Smooth muscle cell (in vitro differentiated cells): Measurements from ENCODE around the gene DRP2. TPM values are rescaled to one million over a fixed set of nuclear protein-coding genes. Genes with fewer than 3 reads are reported as not detected.

ENCODE experiments used
- DNase-seq: peaks from one replicate; lab custom pipeline; 2025; ENCODE audit not compliant: unreplicated experiment; lab: John Stamatoyannopoulos, UW
- H2AFZ ChIP-seq: fragments of 200-600 bp; sonication (generic); 2 replicates; pipeline ENCODE4 v1.6.0; 2016; ENCODE audit warnings: antibody characterized with exemption, low read depth, mild to moderate bottlenecking
- H3F3A ChIP-seq: fragments of 200-600 bp; sonication (generic); 2 replicates; pipeline ENCODE4 v1.6.0; 2017; ENCODE audit warnings: antibody characterized with exemption, low read depth
- H3K27ac ChIP-seq: fragments of 200-600 bp; sonication (generic); 2 replicates; pipeline ENCODE4 v1.5.1; 2016; ENCODE audit warnings: low read depth, mild to moderate bottlenecking
- H3K27me3 ChIP-seq: fragments of 200-600 bp; sonication (generic); 2 replicates; pipeline ENCODE4 v1.6.1; 2016; ENCODE audit warnings: low read depth, mild to moderate bottlenecking
- H3K36me3 ChIP-seq: fragments of 200-600 bp; sonication (generic); 2 replicates; pipeline ENCODE4 v1.5.1; 2016; ENCODE audit warnings: low read depth
- H3K4me1 ChIP-seq: fragments of 200-600 bp; sonication (generic); 2 replicates; pipeline ENCODE4 v1.5.1; 2016; ENCODE audit warnings: low read depth
- H3K4me2 ChIP-seq: fragments of 200-600 bp; sonication (generic); 2 replicates; pipeline ENCODE4 v1.6.0; 2016; ENCODE audit warnings: mild to moderate bottlenecking
- H3K4me3 ChIP-seq: fragments of 200-600 bp; sonication (generic); 2 replicates; pipeline ENCODE4 v1.5.1; 2016; ENCODE audit warnings: mild to moderate bottlenecking
- H3K79me2 ChIP-seq: fragments of 200-600 bp; sonication (generic); 2 replicates; pipeline ENCODE4 v1.6.0; 2016; ENCODE audit warnings: low read depth, mild to moderate bottlenecking
- H3K9ac ChIP-seq: fragments of 200-600 bp; sonication (generic); 2 replicates; pipeline ENCODE4 v1.6.0; 2016; ENCODE audit warnings: low read depth
- H3K9me3 ChIP-seq: fragments of 200-600 bp; sonication (generic); replicated peaks from 2 replicates; pipeline ENCODE4 v1.5.1; 2016; ENCODE audit warnings: low read depth
- H4K20me1 ChIP-seq: fragments of 200-600 bp; sonication (generic); 2 replicates; pipeline ENCODE4 v1.6.0; 2016; ENCODE audit warnings: low read depth
- WGBS: methylation state at CpG from one replicate; pipeline ENCODE4 v1.1.7; 2016; ENCODE audit warnings: low lambda C conversion rate; 5-methylcytosine and 5-hydroxymethylcytosine counted together
- polyA plus RNA-seq: library from polyadenylated mRNA; unstranded; fragments of >200 nt; fragmentation: Nextera tagmentation; extraction: Ambion mirVana; gene quantifications from 2 replicates; pipeline ENCODE4 v1.2.1, GENCODE V29; 2016
- total RNA-seq: library from RNA; depleted of rRNA; stranded (reverse); fragments of >200 nt; gene quantifications from 2 replicates; pipeline ENCODE4 v1.2.3, GENCODE V29; 2014
- TF ChIP-seq, protein P1 (sequence below): fragments of 200-600 bp; sonication (generic); IDR thresholded peaks from 2 replicates; pipeline ENCODE4 v1.5.1; 2017; ENCODE audit warnings: borderline replicate concordance, mild to moderate bottlenecking, antibody characterized with exemption; ENCODE audit not compliant: insufficient read depth, poor library complexity, severe bottlenecking

The DRP2 gene
- total and polyA plus RNA-seq, 2 experiments from 2014 or later = 6.8 to 10.8 TPM

DNA sequence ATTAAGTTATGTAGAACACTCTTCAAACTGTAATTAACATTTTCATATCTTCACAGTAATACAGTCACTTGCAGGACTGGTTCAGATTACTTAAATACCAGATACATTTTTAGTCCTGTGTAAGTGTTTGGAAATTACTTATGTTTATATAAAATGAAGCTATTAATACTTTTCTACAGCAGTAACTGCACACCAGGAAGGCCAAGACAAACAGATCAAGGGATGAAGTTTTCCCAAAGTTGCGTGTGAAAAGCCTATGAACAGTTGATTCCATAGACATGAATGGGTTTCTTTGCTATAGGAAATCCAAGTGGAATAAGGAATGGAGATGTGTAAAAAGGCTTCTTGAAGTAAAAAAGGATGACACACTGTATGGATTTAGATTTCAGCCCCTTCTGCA is 28.9 kb upstream of the DRP2 start:
- no peak overlapping the region for H3K4me3 ChIP-seq
- H3K9me3 ChIP-seq = no peaks in the 10 kb centered on the region
- DNase-seq = no peak
- H3K4me1 ChIP-seq = no peaks in the 10 kb centered on the region
- peak overlapping the region; percentile 78 for H3K4me2 ChIP-seq
- peak overlapping the region; percentile 66 for H2AFZ ChIP-seq
- no peaks in the 10 kb centered on the region for H3F3A ChIP-seq
- no peak overlapping the region for H3K27ac ChIP-seq
- H3K79me2 ChIP-seq = no peaks in the 10 kb centered on the region
- no peaks in the 10 kb centered on the region for H4K20me1 ChIP-seq
- H3K36me3 ChIP-seq = no peaks in the 10 kb centered on the region
- H3K27me3 ChIP-seq = no peaks in the 10 kb centered on the region
- no peak overlapping the region for H3K9ac ChIP-seq
- WGBS = 69% methylated on average over 1 of the region's 1 CpG
- TF ChIP-seq, protein P1, sequence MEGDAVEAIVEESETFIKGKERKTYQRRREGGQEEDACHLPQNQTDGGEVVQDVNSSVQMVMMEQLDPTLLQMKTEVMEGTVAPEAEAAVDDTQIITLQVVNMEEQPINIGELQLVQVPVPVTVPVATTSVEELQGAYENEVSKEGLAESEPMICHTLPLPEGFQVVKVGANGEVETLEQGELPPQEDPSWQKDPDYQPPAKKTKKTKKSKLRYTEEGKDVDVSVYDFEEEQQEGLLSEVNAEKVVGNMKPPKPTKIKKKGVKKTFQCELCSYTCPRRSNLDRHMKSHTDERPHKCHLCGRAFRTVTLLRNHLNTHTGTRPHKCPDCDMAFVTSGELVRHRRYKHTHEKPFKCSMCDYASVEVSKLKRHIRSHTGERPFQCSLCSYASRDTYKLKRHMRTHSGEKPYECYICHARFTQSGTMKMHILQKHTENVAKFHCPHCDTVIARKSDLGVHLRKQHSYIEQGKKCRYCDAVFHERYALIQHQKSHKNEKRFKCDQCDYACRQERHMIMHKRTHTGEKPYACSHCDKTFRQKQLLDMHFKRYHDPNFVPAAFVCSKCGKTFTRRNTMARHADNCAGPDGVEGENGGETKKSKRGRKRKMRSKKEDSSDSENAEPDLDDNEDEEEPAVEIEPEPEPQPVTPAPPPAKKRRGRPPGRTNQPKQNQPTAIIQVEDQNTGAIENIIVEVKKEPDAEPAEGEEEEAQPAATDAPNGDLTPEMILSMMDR = no peak

DNA sequence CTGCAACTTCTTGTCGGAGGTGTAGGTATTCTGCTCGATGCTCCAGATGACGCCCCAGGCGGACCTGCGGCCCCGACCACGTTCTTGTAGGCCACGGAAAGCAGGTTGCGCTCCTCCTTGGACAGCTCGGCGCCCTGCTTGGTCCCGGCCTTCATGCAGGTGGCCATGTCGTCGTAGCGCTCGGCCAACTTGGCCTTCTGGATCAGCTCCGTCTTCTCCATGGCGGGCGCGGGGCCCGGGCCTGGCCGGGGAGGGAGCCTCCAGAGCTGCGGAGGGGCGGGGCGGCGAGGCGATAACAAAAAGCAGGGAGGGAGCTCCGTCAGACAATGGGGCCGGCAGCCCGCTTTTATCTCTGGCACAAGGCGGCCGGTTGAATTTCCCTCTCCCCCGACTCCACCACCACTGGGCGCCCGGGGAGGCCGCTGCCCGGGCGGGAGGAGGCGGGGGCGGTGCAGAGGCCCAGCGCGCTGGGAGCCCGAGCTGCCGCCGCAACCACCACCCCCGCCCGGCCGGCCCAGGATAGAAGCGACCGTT is 28.3 kb upstream of the DRP2 start:
- H3K27ac ChIP-seq = no peak overlapping the region
- no peaks in the 10 kb centered on the region for H3F3A ChIP-seq
- H3K27me3 ChIP-seq = no peaks in the 10 kb centered on the region
- peak overlapping the region; percentile 38 for H3K4me3 ChIP-seq
- peak overlapping the region; percentile 78 for H3K4me2 ChIP-seq
- H3K79me2 ChIP-seq = no peaks in the 10 kb centered on the region
- H4K20me1 ChIP-seq = no peaks in the 10 kb centered on the region
- H3K9ac ChIP-seq = no peak overlapping the region
- H3K36me3 ChIP-seq = no peaks in the 10 kb centered on the region
- H3K9me3 ChIP-seq = no peaks in the 10 kb centered on the region
- DNase-seq = no peak
- 52% methylated on average over 50 of the region's 50 CpGs for whole genome bisulfite sequencing
- no peaks in the 10 kb centered on the region for H3K4me1 ChIP-seq
- peak overlapping the region; percentile 66 for H2AFZ ChIP-seq
- TF ChIP-seq, protein P1 = no peak

DNA sequence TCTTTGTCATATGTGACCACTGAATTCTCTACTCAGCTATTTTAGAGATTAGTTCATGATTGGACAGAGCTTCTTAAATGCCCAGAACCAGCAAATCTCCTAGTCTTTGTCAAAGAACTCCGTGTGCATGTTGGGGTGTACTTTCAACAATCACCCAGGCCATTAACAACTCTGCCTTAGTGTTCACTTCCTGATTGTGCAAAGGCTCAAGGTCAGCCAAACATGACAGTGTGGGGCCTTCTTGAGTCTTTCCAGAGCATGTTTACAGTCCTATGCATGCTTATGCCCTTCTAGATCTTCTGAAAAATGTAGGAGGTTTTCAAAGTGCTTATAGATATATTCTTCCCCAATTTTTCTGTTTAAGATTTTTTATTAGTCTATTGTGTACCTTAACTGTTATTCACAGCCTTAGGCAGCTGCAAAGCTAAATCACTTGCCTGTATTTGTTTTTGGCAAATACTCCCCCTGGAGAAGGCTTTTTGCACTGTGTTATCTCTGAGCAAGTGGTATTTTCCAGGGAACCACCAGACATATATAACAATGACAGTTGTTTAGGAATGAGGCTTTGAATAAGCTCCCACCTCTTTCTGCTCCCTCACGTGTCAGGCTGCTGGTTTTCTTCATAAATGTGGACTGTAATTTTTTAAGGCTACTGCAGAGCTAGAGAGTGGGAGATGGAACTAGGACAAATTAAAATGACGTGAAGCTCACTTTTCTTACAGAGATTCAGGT is 24.0 kb upstream of the DRP2 start:
- WGBS = 33% methylated on average over 3 of the region's 3 CpGs
- Histone ChIP-seq H3K4me2 (no peak overlapping the region), H3K36me3 (no peaks in the 10 kb centered on the region), H3F3A (no peaks in the 10 kb centered on the region), H3K4me1 (no peaks in the 10 kb centered on the region), H3K27me3 (no peaks in the 10 kb centered on the region), H2AFZ (no peak overlapping the region), H3K4me3 (no peak overlapping the region), H3K9me3 (no peaks in the 10 kb centered on the region), H3K9ac (no peak overlapping the region), H3K79me2 (no peaks in the 10 kb centered on the region), H4K20me1 (no peaks in the 10 kb centered on the region), H3K27ac (no peak overlapping the region)
- TF ChIP-seq, protein P1 = no peak
- no peak for DNase-seq
